A673 (cell line): ENCODE measurements around the gene SNRNP25. TPM values are rescaled to one million over a fixed set of nuclear protein-coding genes. Genes with fewer than 3 reads are reported as not detected.

Experiments
- BruUV-seq: library from RNA; stranded (reverse); fragments of 400-500 nt; replicated peaks from 2 replicates; lab custom pipeline; 2021; lab: Mats Ljungman, UMichigan
- CTCF ChIA-PET: fragments of 300-600 bp; sonication (Branson Sonifier 250); formaldehyde crosslinking; loops from one replicate; lab custom pipeline; 2022; ENCODE audit warnings: antibody characterized with exemption; lab: Charles Lee
- POLR2A ChIA-PET: fragments of 300-600 bp; sonication (Branson Sonifier 250); formaldehyde crosslinking; loops from one replicate; lab custom pipeline; 2022; ENCODE audit warnings: antibody characterized with exemption; ENCODE audit not compliant: low non-redundant PET; lab: Charles Lee
- DNase-seq: peaks from one replicate; pipeline ENCODE4 v3.0.0-alpha.2; 2015; ENCODE audit warnings: low spot score
- H3K27ac ChIP-seq: fragments of 200-600 bp; sonication (generic); 2 replicates; pipeline ENCODE4 v1.5.1; 2016; ENCODE audit warnings: mixed run types, low read depth, mild to moderate bottlenecking, mixed read lengths, antibody characterized with exemption, low read length; ENCODE audit not compliant: poor library complexity, severe bottlenecking
- H3K27me3 ChIP-seq: fragments of 200-600 bp; sonication (generic); replicated peaks from 2 replicates; pipeline ENCODE4 v1.6.1; 2017; ENCODE audit warnings: mixed run types, low read depth, mild to moderate bottlenecking, mixed read lengths, antibody characterized with exemption, low read length; ENCODE audit not compliant: insufficient read depth, poor library complexity
- H3K36me3 ChIP-seq: fragments of 200-600 bp; sonication (generic); 2 replicates; pipeline ENCODE4 v1.6.1; 2016; ENCODE audit warnings: mixed run types, mild to moderate bottlenecking, mixed read lengths, antibody characterized with exemption, low read length; ENCODE audit not compliant: insufficient read depth, poor library complexity, severe bottlenecking
- H3K4me1 ChIP-seq: fragments of 200-600 bp; sonication (generic); 2 replicates; pipeline ENCODE4 v1.6.1; 2017; ENCODE audit warnings: mixed run types, mild to moderate bottlenecking, mixed read lengths, antibody characterized with exemption, low read length; ENCODE audit not compliant: insufficient read depth, poor library complexity, severe bottlenecking
- H3K4me3 ChIP-seq: fragments of 200-600 bp; sonication (generic); 2 replicates; pipeline ENCODE4 v1.5.1; 2016; ENCODE audit warnings: low read depth, mixed run types, mild to moderate bottlenecking, mixed read lengths, low read length; ENCODE audit not compliant: poor library complexity, severe bottlenecking
- H3K9me3 ChIP-seq: fragments of 200-600 bp; sonication (generic); 2 replicates; pipeline ENCODE4 v1.6.1; 2016; ENCODE audit warnings: mixed run types, low read depth, mild to moderate bottlenecking, mixed read lengths, antibody characterized with exemption, low read length; ENCODE audit not compliant: poor library complexity, severe bottlenecking
- CTCF ChIP-seq: fragments of 300-800, 200-600 bp; sonication (generic); conservative IDR thresholded peaks from 2 replicates; pipeline ENCODE4 v1.5.1; 2017; ENCODE audit warnings: low read depth, mild to moderate bottlenecking, antibody characterized with exemption, low read length, moderate library complexity, mixed read lengths
- EZH2 ChIP-seq: fragments of 200-600 bp; sonication (generic); IDR thresholded peaks from 2 replicates; pipeline ENCODE4 v1.6.1; 2017; ENCODE audit warnings: borderline replicate concordance, low read depth, mild to moderate bottlenecking, mixed read lengths, antibody characterized with exemption, low read length; ENCODE audit not compliant: poor library complexity, severe bottlenecking
- intact Hi-C: fragments of 100-400 bp; cut with micrococcal nuclease; formaldehyde crosslinking; loops from one replicate; pipeline ENCODE4 v1.10.0; 2022; ENCODE audit not compliant: unreplicated experiment
- total RNA-seq: library from RNA; stranded (reverse); gene quantifications from 2 replicates; pipeline ENCODE4 v1.2.3, GENCODE V29; 2021

SNRNP25 gene
- total RNA-seq, 1 experiment from 2014 or later, result 54.9 TPM

- CTCF ChIA-PET, result interaction anchor here (0.6 to 1.4 kb wide), 3 partner anchors 12 to 29 kb away, joined by 3 to 4 read pairs (median 4); no protein-coding TSS in a partner anchor
- POLR2A ChIA-PET, result no interaction called here
- no TSS peak for BruUV-seq
- DNase-seq, result peak; percentile 81
- Histone ChIP-seq H3K4me1 (peaks cover 31% of the 10 kb centered on the region), H3K4me3 (peak within 1 kb of the TSS; percentile 76), H3K9me3 (no peaks in the 10 kb centered on the region), H3K27me3 (no peaks in the 10 kb centered on the region), H3K27ac (peak within 1 kb of the TSS; percentile 82), H3K36me3 (peaks cover 4% of the 10 kb centered on the region)
- intact Hi-C loops, result no loop called here
- TF ChIP-seq EZH2 (no peak), CTCF (no peak)
These were observed 24.3 kb downstream of the SNRNP25 start, which contains the start of gene MPG for GRCh38 chr16:77807-78443. Gene MPG (plus strand): TSS chr16:78225. CDS start chr16:78310, 85 bp downstream.

GRCh38 chr16:78444-79150 is 25.0 kb downstream of the SNRNP25 start:
- no peak for DNase-seq
- ChIA-PET CTCF (no interaction called here), POLR2A (no interaction called here)
- Histone ChIP-seq H3K36me3 (peaks cover 6% of the 10 kb centered on the region), H3K27me3 (no peaks in the 10 kb centered on the region), H3K9me3 (no peaks in the 10 kb centered on the region), H3K4me1 (peaks cover 29% of the 10 kb centered on the region), H3K27ac (peak overlapping the region; percentile 82), H3K4me3 (peak overlapping the region; percentile 76)
- intact Hi-C loops, result no loop called here
- BruUV-seq, result no TSS peak
- TF ChIP-seq EZH2, result no peak
- no peak for TF ChIP-seq CTCF

GRCh38 chr16:79151-80054 is 25.8 kb downstream of the SNRNP25 start:
- no peaks in the 10 kb centered on the region for H3K9me3 ChIP-seq
- peak overlapping the region; percentile 76 for H3K4me3 ChIP-seq
- H3K27ac ChIP-seq, result no peak overlapping the region
- CTCF ChIA-PET, result no interaction called here
- no peak for DNase-seq
- no TSS peak for BruUV-seq
- peaks cover 6% of the 10 kb centered on the region for H3K36me3 ChIP-seq
- peaks cover 29% of the 10 kb centered on the region for H3K4me1 ChIP-seq
- no peak for TF ChIP-seq CTCF
- no peak for TF ChIP-seq EZH2
- intact Hi-C loops, result no loop called here
- no peaks in the 10 kb centered on the region for H3K27me3 ChIP-seq
- POLR2A ChIA-PET, result no interaction called here
